Activated CD4-positive, alpha-beta memory T cell treated with anti-CD3 and anti-CD28 coated beads for 36 hours (primary cell): ENCODE results near the gene TMEM140. TPM values are rescaled to one million over a fixed set of nuclear protein-coding genes. Genes with fewer than 3 reads are reported as not detected.

Experiments
- CTCF ChIA-PET: fragments of 350-600 bp; sonication (Branson Sonifier 250); formaldehyde crosslinking; loops from one replicate; lab custom pipeline; 2021; ENCODE audit warnings: antibody characterized with exemption, inconsistent platforms; lab: Charles Lee
- POLR2A ChIA-PET: fragments of 350-600 bp; sonication (Branson Sonifier 250); formaldehyde crosslinking; loops from one replicate; lab custom pipeline; 2021; ENCODE audit warnings: antibody characterized with exemption; lab: Charles Lee
- DNase-seq: peaks from one replicate; pipeline ENCODE4 v3.0.0-alpha.2; 2020
- H3K27ac Mint-ChIP-seq: one replicate; pipeline ENCODE4 v1.8.0; 2021; ENCODE audit warnings: mixed read lengths
- H3K27me3 Mint-ChIP-seq: one replicate; pipeline ENCODE4 v1.8.0; 2021; ENCODE audit warnings: mixed read lengths
- H3K36me3 Mint-ChIP-seq: one replicate; pipeline ENCODE4 v1.8.0; 2021; ENCODE audit warnings: mixed read lengths
- H3K4me1 Mint-ChIP-seq: one replicate; pipeline ENCODE4 v1.8.0; 2021; ENCODE audit warnings: low read depth, mixed read lengths
- H3K4me3 Mint-ChIP-seq: one replicate; pipeline ENCODE4 v1.8.0; 2021; ENCODE audit warnings: mild to moderate bottlenecking, mixed read lengths
- H3K9me3 Mint-ChIP-seq: one replicate; pipeline ENCODE4 v1.8.0; 2021; ENCODE audit warnings: mixed read lengths
- intact Hi-C: fragments of 100-400 bp; cut with micrococcal nuclease; formaldehyde crosslinking; loops from one replicate; pipeline ENCODE4 v1.15.1; 2023
- total RNA-seq, 2 experiments: library from RNA; stranded (reverse); gene quantifications; one replicate each; pipeline ENCODE4 v1.2.3, GENCODE V29; 2021

Gene TMEM140
- total RNA-seq, 2 experiments from 2014 or later, result 8.6 to 10.0 TPM

- Mint-ChIP-seq H3K27me3 (no peaks in the 10 kb centered on the region), H3K4me1 (no peaks in the 10 kb centered on the region)
- intact Hi-C loops, result no loop called here
Observed at GRCh38 chr7:135129579-135129978, 18.3 kb upstream of the TMEM140 start.

GRCh38 chr7:135143885-135144668 is 3.8 kb upstream of the TMEM140 start:
- Mint-ChIP-seq H3K27ac (no peak overlapping the region), H3K4me3 (no peak overlapping the region), H3K4me1 (peaks cover 29% of the 10 kb centered on the region), H3K9me3 (peaks cover 5% of the 10 kb centered on the region), H3K27me3 (no peaks in the 10 kb centered on the region), H3K36me3 (peaks cover 1% of the 10 kb centered on the region)
- intact Hi-C loops, result no loop called here
- ChIA-PET CTCF (interaction anchor here (0.9 to 6.9 kb wide), 2 partner anchors 26 to 158 kb away, joined by 6 to 65 read pairs; partner anchors contain the start of genes AGBL3 and CYREN), POLR2A (no interaction called here)
- DNase-seq, result no peak

More at GRCh38 chr7:135129579-135129978, 18.3 kb upstream of the TMEM140 start:
- Mint-ChIP-seq H3K4me3 (no peak overlapping the region), H3K9me3 (peaks cover 14% of the 10 kb centered on the region), H3K36me3 (peaks cover 18% of the 10 kb centered on the region), H3K27ac (no peak overlapping the region)
- POLR2A ChIA-PET, result no interaction called here
- DNase-seq, result no peak
- CTCF ChIA-PET, result interaction anchor here (1.2 kb wide), 1 partner anchor 40 kb away, joined by 3 read pairs; no protein-coding TSS in a partner anchor

- peak overlapping the region; percentile 95 for H3K27ac Mint-ChIP-seq
- CTCF ChIA-PET, result interaction anchor here (1.0 to 6.9 kb wide), 6 partner anchors 10 to 515 kb away, joined by 3 to 65 read pairs (median 5); partner anchors contain the start of genes AGBL3, CYREN and STMP1
- H3K36me3 Mint-ChIP-seq, result peaks cover 25% of the 10 kb centered on the region
- no peaks in the 10 kb centered on the region for H3K9me3 Mint-ChIP-seq
- H3K27me3 Mint-ChIP-seq, result no peaks in the 10 kb centered on the region
- peaks cover 55% of the 10 kb centered on the region for H3K4me1 Mint-ChIP-seq
- intact Hi-C loops, result loop anchor here (5.0 kb wide), 5 partner anchors 280 to 830 kb away; partner anchors contain the start of genes AKR1B1, MTPN, NUP205 and STMP1
- POLR2A ChIA-PET, result interaction anchor here (1.1 to 2.4 kb wide), 10 partner anchors 11 to 500 kb away, joined by 3 to 32 read pairs (median 8); partner anchors contain the start of genes AGBL3, CYREN and WDR91
- peak overlapping the region; percentile 83 for H3K4me3 Mint-ChIP-seq
- no peak for DNase-seq
Observed at GRCh38 chr7:135147341-135147898, 452 bp upstream of the TMEM140 start.

- intact Hi-C loops, result no loop called here
- peaks cover 21% of the 10 kb centered on the region for H3K9me3 Mint-ChIP-seq
- CTCF ChIA-PET, result interaction anchor here (0.8 to 6.9 kb wide), 4 partner anchors 8 to 163 kb away, joined by 3 to 65 read pairs (median 19); partner anchors contain the start of genes AGBL3 and CYREN
Observed at GRCh38 chr7:135150072-135150782, 2.4 kb downstream of the TMEM140 start.

GRCh38 chr7:135151132-135151531 is 3.3 kb downstream of the TMEM140 start:
- no peak for DNase-seq
- Mint-ChIP-seq H3K4me1 (peaks cover 59% of the 10 kb centered on the region), H3K27ac (peak overlapping the region; percentile 4), H3K4me3 (no peak overlapping the region), H3K36me3 (peaks cover 58% of the 10 kb centered on the region), H3K9me3 (peaks cover 30% of the 10 kb centered on the region), H3K27me3 (no peaks in the 10 kb centered on the region)
- ChIA-PET POLR2A (interaction anchor here (1.1 kb wide), 1 partner anchor 19 kb away, joined by 4 read pairs; the partner anchor contains the start of gene CYREN), CTCF (interaction anchor here (0.8 to 4.7 kb wide), 3 partner anchors 7 to 164 kb away, joined by 3 to 26 read pairs (median 12); partner anchors contain the start of genes AGBL3 and CYREN)
- intact Hi-C loops, result no loop called here

More at GRCh38 chr7:135150072-135150782, 2.4 kb downstream of the TMEM140 start:
- peak overlapping the region; percentile 16 for H3K27ac Mint-ChIP-seq
- H3K4me3 Mint-ChIP-seq, result peak overlapping the region; percentile 83
- no peaks in the 10 kb centered on the region for H3K27me3 Mint-ChIP-seq
- H3K4me1 Mint-ChIP-seq, result peaks cover 66% of the 10 kb centered on the region
- DNase-seq, result no peak
- peaks cover 49% of the 10 kb centered on the region for H3K36me3 Mint-ChIP-seq
- POLR2A ChIA-PET, result interaction anchor here (1.1 to 1.5 kb wide), 2 partner anchors 9 to 20 kb away, joined by 4 to 5 read pairs; partner anchors contain the start of gene CYREN

- intact Hi-C loops, result no loop called here
- H3K9me3 Mint-ChIP-seq, result peaks cover 34% of the 10 kb centered on the region
- H3K27ac Mint-ChIP-seq, result peak overlapping the region; percentile 4
- POLR2A ChIA-PET, result interaction anchor here (1.1 kb wide), 1 partner anchor 19 kb away, joined by 4 read pairs; the partner anchor contains the start of gene CYREN
- H3K27me3 Mint-ChIP-seq, result no peaks in the 10 kb centered on the region
- H3K36me3 Mint-ChIP-seq, result peaks cover 62% of the 10 kb centered on the region
- DNase-seq, result no peak
- H3K4me3 Mint-ChIP-seq, result no peak overlapping the region
- H3K4me1 Mint-ChIP-seq, result peaks cover 55% of the 10 kb centered on the region
- CTCF ChIA-PET, result interaction anchor here (1.7 to 4.7 kb wide), 2 partner anchors 18 to 164 kb away, joined by 12 to 26 read pairs; partner anchors contain the start of genes AGBL3 and CYREN
Observed at GRCh38 chr7:135151533-135151932, 3.7 kb downstream of the TMEM140 start.

GRCh38 chr7:135152442-135152841 is 4.6 kb downstream of the TMEM140 start:
- H3K4me1 Mint-ChIP-seq, result peaks cover 48% of the 10 kb centered on the region
- intact Hi-C loops, result no loop called here

GRCh38 chr7:135154734-135155133 is 6.9 kb downstream of the TMEM140 start:
- Mint-ChIP-seq H3K4me3 (no peak overlapping the region), H3K9me3 (peaks cover 43% of the 10 kb centered on the region), H3K27me3 (no peaks in the 10 kb centered on the region), H3K36me3 (peaks cover 72% of the 10 kb centered on the region), H3K27ac (no peak overlapping the region), H3K4me1 (peaks cover 44% of the 10 kb centered on the region)
- ChIA-PET CTCF (no interaction called here), POLR2A (no interaction called here)
- DNase-seq, result no peak
- intact Hi-C loops, result no loop called here

More at GRCh38 chr7:135152442-135152841, 4.6 kb downstream of the TMEM140 start:
- H3K4me3 Mint-ChIP-seq, result no peak overlapping the region
- H3K9me3 Mint-ChIP-seq, result peaks cover 43% of the 10 kb centered on the region
- H3K36me3 Mint-ChIP-seq, result peaks cover 71% of the 10 kb centered on the region
- H3K27ac Mint-ChIP-seq, result no peak overlapping the region
- no peak for DNase-seq
- CTCF ChIA-PET, result no interaction called here
- H3K27me3 Mint-ChIP-seq, result no peaks in the 10 kb centered on the region
- POLR2A ChIA-PET, result no interaction called here

GRCh38 chr7:135156290-135156689 is 8.4 kb downstream of the TMEM140 start:
- no peak for DNase-seq
- H3K4me1 Mint-ChIP-seq, result peaks cover 45% of the 10 kb centered on the region
- no peak overlapping the region for H3K27ac Mint-ChIP-seq
- H3K9me3 Mint-ChIP-seq, result peaks cover 43% of the 10 kb centered on the region
- ChIA-PET POLR2A (no interaction called here), CTCF (interaction anchor here (1.8 kb wide), 1 partner anchor 9 kb away, joined by 4 read pairs; the partner anchor contains the start of gene TMEM140)
- H3K36me3 Mint-ChIP-seq, result peaks cover 75% of the 10 kb centered on the region
- intact Hi-C loops, result no loop called here
- no peak overlapping the region for H3K4me3 Mint-ChIP-seq
- H3K27me3 Mint-ChIP-seq, result no peaks in the 10 kb centered on the region

GRCh38 chr7:135158141-135158655 is 10.3 kb downstream of the TMEM140 start:
- Mint-ChIP-seq H3K27ac (no peak overlapping the region), H3K4me3 (no peak overlapping the region), H3K9me3 (peaks cover 49% of the 10 kb centered on the region)

More at GRCh38 chr7:135158141-135158655, 10.3 kb downstream of the TMEM140 start:
- ChIA-PET POLR2A (interaction anchor here (0.6 to 2.2 kb wide), 4 partner anchors 8 to 512 kb away, joined by 3 to 11 read pairs (median 4); partner anchors contain the start of genes AGBL3 and TMEM140), CTCF (interaction anchor here (0.5 to 1.8 kb wide), 5 partner anchors 7 to 13 kb away, joined by 3 to 4 read pairs (median 4); partner anchors contain the start of genes CYREN and TMEM140)
- peaks cover 40% of the 10 kb centered on the region for H3K4me1 Mint-ChIP-seq
- intact Hi-C loops, result no loop called here
- DNase-seq, result no peak
- H3K36me3 Mint-ChIP-seq, result peaks cover 76% of the 10 kb centered on the region
- H3K27me3 Mint-ChIP-seq, result no peaks in the 10 kb centered on the region
